GM21381 (cell line): ENCODE measurements around the gene ZNF426.
"Not testable (repeated sequence)": the region's sequence is repeated elsewhere in the genome, so short reads cannot be mapped to it uniquely, and the experiment has no call there.

ENCODE experiments used
- ATAC-seq: cut with Tn5 transposase; IDR thresholded peaks from one replicate; pipeline ENCODE4 v1.9.1; 2021; ENCODE audit warnings: mild to moderate bottlenecking, moderate library complexity; ENCODE audit not compliant: unreplicated experiment

Gene ZNF426

DNA sequence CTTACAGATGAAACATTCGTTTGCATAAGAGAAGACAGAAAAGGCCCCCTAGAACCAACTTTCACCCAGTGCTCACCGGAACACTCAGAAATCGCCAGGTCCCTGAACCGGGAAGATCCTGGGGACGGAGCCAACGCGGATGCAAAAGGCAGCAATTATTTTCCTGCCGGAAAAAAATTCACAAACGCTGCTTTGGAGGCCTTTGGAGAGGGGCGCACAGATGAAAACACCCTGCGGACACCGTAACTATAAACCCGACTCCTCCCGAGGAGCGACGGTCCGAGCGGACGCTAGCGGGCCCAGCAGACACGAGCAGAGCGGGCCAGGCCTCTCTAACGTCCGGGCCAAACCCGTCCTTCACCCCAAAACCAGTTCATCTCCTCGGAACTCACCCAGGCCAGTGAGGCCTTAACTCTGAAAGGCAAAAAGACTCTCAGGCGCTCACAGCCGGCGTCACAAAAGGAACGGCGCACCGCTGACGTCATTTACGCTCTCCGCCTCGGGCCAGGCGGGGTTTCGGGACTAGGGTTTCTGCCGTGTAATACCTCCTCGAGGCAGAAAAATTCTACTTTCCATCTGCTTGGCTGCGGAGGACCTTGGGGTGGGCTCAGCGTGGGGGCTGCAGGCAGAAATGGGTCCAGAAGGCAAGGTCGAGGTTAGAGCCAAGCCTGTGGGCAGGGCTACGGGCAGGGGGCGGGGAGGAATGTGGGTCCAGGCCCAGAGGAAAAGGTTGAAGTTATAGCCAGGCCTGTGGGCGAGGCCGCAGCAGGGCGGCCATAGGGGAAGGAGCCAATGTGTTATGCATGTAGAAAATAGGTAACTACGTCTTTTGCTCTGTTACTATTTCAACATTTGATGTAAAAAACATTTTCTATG lies at the start of gene ZNF426:
ZNF426 (minus strand) TSS at position 463 of the 876 bp plus-strand sequence. CDS start 2,413 bp downstream, outside the sequence.
- ATAC-seq: peak; percentile 68

- ATAC-seq: no peak
Measured at GRCh38 chr19:9586764-9587163, 48.3 kb upstream of the ZNF426 start.

DNA sequence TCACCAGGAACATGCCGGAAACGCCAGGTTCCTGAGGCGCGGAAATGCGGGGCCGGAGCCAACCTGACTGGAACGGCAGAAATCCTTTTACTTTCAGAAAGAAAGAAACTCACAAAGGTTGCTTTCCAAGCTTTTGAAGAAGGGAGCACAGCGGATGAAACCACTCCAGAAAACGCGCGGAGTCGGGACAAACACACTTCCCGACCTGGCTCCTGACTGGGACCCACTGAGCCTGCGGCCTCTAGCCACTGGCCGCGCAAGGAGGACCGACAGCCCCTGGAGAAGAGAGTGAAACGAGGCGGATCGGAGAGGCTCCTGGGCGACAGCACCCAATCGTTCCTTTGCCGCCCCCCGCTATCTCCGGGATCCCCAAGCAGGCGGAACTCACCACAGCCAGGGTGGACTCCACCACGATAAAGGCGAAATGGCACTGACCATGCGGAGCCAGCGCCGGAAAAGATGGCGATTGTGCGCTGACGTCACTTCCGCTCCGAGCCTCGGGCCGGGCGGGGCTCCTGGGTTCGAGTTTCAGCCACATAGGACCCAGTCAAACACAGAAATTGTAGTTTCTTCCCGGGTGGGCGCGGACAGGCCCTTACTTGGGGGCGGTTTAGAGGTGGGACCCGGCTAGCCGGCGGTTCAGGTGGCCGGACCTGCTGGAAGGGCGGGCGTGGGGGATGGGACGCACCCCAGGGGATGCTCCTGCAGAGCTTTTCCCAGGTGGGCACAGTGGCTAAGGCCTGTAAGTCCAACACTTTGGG lies 45.8 kb upstream of the ZNF426 start, which contains the start of gene ZNF121:
ZNF121 (minus strand) TSS at position 432 of the 761 bp plus-strand sequence. CDS start 16,407 bp downstream, outside the sequence.
- ATAC-seq: peak; percentile 91

- not testable (repeated sequence) for ATAC-seq
Measured at GRCh38 chr19:9582081-9582725, 43.8 kb upstream of the ZNF426 start.

DNA sequence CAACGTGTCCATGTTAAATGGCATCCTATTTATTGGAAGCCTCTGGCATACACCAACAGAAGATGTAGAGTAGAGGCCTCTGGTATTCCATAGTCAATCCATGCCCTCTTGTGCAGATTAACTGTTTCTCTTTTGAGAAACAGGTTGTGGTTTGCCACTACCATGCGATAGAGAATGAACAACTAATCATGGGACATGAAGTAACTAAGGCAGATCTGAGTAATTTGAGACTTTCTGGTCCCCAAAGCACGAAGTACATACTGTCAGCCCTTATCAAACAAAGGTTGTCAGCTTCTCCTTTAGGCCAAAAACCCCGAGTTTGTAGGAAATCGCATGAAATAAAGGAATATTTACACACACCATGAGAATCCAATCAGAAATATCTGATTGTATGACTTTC lies 42.3 kb upstream of the ZNF426 start:
- no peak for ATAC-seq

DNA sequence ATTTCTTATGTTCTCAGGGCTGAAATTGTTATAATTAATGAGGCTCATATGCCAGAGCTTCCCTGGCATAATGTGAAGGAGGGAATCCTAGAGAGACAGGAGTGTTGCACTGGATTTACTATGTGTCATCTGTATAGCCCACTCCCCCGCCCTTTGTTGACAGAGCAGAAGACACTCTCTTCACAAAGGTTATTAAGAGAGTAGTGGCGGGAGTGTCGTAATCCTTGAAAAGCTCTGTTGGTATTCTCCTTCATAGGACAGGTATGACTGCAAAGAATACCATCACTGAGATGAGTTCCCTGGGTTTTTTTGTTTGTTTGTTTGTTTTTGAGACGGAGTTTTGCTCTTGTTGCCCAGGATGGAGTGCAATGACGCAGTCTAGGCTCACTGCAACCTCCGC lies 31.8 kb upstream of the ZNF426 start:
- ATAC-seq: no peak

GRCh38 chr19:9566729-9567128 lies 28.3 kb upstream of the ZNF426 start:
- ATAC-seq: no peak

DNA sequence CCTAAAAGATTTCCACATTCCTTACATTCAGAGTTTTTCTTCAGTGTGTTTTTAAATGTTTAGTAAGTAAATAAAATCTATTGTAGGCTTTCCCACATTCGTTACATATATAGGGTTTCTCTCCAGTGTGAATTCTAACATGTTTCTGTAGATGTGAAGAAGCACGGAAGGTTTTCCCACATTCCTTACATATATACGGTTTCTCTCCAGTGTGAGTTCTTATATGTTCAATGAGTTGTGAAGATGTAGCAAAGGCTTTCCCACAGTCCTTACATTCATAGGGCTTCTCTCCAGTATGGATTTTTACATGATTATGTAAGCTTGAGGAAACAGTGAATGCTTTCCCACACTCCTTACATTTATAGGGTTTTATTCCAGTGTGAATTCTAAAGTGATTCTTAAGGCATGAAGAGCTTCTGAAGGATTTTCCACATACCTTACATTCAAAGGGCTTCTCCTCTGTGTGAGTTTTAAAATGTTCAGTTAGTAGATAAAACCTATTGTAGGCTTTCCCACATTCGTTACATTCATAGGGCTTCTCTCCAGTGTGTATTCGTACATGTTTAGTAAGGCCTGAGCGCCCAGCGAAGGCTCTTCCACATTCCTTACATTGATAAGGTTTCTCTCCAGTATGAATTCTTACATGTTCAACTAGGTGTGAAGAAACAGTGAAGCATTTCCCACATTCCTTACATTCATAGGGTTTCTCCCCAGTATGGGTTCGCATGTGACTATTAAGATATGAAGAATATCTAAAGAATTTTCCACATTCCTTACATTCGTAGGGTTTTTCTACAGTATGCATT lies 27.7 kb upstream of the ZNF426 start:
- ATAC-seq: no peak

DNA sequence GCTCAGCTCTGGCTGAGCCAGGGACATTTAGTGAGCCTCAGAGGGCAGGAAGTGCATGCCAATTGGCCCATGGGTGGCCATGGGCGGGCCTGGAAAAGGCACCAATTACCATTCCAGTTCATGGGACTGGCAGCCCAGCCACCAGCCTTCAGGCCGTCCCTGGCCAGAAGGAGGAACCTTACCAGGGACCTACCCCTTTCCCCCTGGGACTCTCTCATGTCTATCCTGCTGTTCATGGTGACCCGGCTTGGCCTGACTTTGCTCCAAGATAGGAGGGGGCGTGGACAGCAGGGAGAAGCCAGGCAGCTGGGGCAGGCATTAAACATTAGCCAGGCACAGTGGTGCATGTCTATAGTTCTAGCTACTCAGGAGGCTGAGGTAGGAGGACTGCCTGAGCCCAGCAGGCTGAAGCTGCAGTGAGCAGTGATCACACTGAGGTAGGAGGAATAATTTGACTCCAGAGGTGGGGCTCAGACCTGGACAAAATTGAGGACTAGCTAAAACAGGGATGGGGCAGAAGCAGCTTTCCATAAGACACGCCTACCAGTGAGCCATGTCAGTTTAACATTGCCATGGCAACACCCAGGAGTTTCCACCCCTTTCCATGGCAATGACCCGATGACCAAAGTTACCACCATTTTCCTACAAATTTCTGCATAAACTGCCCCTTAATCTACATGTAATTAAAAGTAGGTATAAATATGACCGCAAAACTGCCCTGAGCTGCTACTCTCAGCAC lies 14.3 kb upstream of the ZNF426 start:
- ATAC-seq: no peak

DNA sequence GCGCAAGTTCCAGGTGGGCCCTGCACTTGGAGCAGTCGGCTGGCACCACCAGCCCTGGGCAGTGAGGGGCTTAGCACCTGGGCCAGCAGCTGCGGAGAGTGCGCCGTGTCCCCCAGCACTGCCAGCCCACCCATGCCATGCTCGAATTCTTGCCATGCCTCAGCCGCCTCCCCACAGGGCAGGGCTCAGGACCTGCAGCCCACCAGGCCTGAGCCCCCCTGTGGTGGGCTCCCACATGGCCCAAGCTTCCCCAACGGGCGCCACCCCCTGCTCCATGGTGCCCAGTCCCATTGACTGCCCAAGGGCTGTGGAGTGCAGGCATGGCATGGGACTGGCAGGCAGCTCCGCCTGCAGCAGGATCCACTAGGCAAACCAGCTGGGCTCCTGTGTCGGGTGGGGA lies 9.4 kb upstream of the ZNF426 start:
- ATAC-seq: no peak

GRCh38 chr19:9541281-9541680 lies 2.8 kb upstream of the ZNF426 start:
- ATAC-seq: not testable (repeated sequence)

- ATAC-seq: not testable (repeated sequence)
Measured at GRCh38 chr19:9539921-9540320, 1.5 kb upstream of the ZNF426 start.

GRCh38 chr19:9539201-9539600 lies 756 bp upstream of the ZNF426 start:
- not testable (repeated sequence) for ATAC-seq

- ATAC-seq: no peak
Measured at GRCh38 chr19:9535934-9536333, 2.5 kb downstream of the ZNF426 start.

DNA sequence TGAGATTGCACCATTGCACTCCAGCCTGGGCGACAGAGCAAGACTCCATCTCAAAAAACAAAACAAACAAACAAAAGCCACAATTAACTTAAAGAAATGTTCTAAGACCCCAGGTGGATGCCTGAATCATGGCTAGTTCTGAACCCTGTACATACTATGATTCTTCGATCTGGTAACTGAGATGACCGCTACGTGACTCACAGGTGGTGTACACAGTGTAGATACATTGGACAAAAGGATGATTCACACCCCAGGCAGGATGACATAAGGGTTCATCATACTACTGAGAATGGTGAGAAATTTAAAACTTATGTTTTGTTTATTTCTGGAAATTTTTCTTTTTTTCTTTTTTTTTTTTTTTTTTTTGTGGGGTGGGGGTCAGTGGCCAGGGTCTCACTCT lies 6.5 kb downstream of the ZNF426 start:
- no peak for ATAC-seq

- no peak for ATAC-seq
Measured at GRCh38 chr19:9528757-9529336, 9.6 kb downstream of the ZNF426 start.

DNA sequence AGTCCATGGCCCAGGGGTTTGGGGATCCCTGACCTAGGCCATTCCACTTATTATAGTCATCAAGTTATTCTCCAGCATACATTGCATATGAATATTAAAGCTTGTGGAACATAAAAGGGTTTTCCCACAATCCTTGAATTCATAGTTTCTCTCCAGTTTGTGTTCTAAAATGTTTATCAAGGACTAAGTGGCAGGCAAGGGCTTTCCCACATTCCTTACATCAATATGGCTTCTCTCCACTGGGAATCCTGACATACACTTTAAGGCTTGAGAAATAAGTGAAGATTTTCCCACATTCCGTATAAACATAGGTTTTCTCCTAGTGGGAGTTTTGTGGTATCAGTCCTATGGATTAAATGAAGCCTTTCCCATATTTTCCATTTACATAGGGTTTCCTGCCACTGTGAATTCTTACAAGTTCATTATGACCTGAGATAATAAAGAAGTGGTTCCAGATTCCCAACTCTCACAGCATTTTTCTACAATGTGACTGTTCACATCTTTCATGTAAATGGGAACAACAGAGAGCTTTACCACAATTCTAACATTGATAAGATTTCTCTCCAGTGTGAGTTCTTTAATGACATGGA lies 14.5 kb downstream of the ZNF426 start:
- ATAC-seq: no peak

DNA sequence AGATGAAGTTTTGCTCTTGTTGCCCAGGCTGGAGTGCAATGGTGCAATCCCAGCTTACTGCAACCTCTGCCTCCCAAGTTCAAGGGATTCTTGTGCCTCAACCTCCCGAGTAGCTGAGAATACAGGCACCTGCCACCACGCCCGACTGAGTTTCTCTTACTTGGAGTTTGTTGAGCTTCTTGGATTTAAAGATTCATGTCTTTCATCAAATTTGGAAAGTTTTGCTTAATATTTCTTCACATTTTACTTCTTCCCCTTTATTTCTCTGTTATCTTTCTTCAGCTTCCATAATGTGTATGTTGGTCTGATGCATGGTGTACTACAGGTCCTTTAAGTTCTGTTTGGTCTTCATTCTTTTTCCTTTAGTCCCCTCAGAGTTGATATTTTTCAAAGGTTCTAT lies 31.2 kb downstream of the ZNF426 start:
- ATAC-seq: no peak

GRCh38 chr19:9500796-9501195 lies 37.6 kb downstream of the ZNF426 start:
- no peak for ATAC-seq
